Fibroblast of lung (primary cell): Measurements from ENCODE around the gene RNLS.

Experiments
- CTCF ChIP-seq, 2 donors: IDR thresholded peaks in 1 of 2; conservative IDR thresholded peaks in 1 of 2; 1 replicate in 1 of 2; 2 replicates in 1 of 2; pipeline ENCODE4 v1.5.1; 2011 to 2012; ENCODE audit warnings: low read length in 2 of 2, control low read depth in 1 of 2, inconsistent platforms in 1 of 2, low read depth in 1 of 2, mild to moderate bottlenecking in 1 of 2
- EZH2 ChIP-seq: IDR thresholded peaks from 2 replicates; pipeline ENCODE4 v1.5.1; 2012; ENCODE audit warnings: low read length, control low read depth, mild to moderate bottlenecking; ENCODE audit errors: missing control alignments

- no peak for TF ChIP-seq EZH2
- TF ChIP-seq CTCF (conservative IDR thresholded peaks at IDR 0.05 in 1 of 2, IDR thresholded peaks at IDR 0.05 in 1 of 2; ENCODE audit: low read depth in 1 of 2, low read length in 2 of 2): no peak
Observed at GRCh38 chr10:88309365-88309764, 273.8 kb downstream of the RNLS start.
